Stomach (tissue), 9 donors: ENCODE data around the gene DOC2B. TPM values are rescaled to one million over a fixed set of nuclear protein-coding genes. Genes with fewer than 3 reads are reported as not detected.

Experiments
- DNase-seq, 2 donors: peaks; one replicate each; pipeline versions ENCODE4 v3.0.0 to v3.0.0-alpha.2; 2013 to 2019
- H3K27ac ChIP-seq, 5 donors: fragments of 200-600 bp in 4 of 5; sonication (generic) in 4 of 5; one replicate each; pipeline ENCODE4 v1.5.1; 2013 to 2019; ENCODE audit warnings: mild to moderate bottlenecking in 1 of 5, moderate library complexity in 1 of 5
- H3K27me3 ChIP-seq, 3 donors: fragments of 200-600 bp; sonication (generic); one replicate each; pipeline ENCODE4 v1.5.1; 2017 to 2019; ENCODE audit warnings: mixed run types in 1 of 3
- H3K36me3 ChIP-seq, 4 donors: fragments of 200-600 bp; sonication (generic); 1 replicate in 3 of 4; 2 replicates in 1 of 4; pipeline ENCODE4 v1.5.1; 2016 to 2019
- H3K4me1 ChIP-seq, 4 donors: fragments of 200-600 bp; sonication (generic); one replicate each; pipeline ENCODE4 v1.5.1; 2016 to 2019
- H3K4me3 ChIP-seq, 4 donors: fragments of 200-600 bp; sonication (generic) in 3 of 4; one replicate each; pipeline ENCODE4 v1.5.1; 2016 to 2019; ENCODE audit warnings: mild to moderate bottlenecking in 1 of 4
- H3K9me3 ChIP-seq, 4 donors: fragments of 200-600 bp; sonication (generic); one replicate each; pipeline ENCODE4 v1.5.1; 2016 to 2019
- CTCF ChIP-seq, 7 experiments: fragments of 450-650 bp in 4 of 7; fragments of 200-600 bp in 3 of 7; sonication (generic) in 3 of 7; IDR thresholded peaks; one replicate each; pipeline ENCODE4 v1.5.1; 2016 to 2019; ENCODE audit warnings: antibody characterized with exemption in 7 of 7, control low read depth in 2 of 7, mild to moderate bottlenecking in 1 of 7
- EP300 ChIP-seq: sonication (generic); formaldehyde crosslinking; IDR thresholded peaks from one replicate; pipeline ENCODE4 v1.6.1; 2017; ENCODE audit warnings: antibody characterized with exemption
- POLR2A ChIP-seq, 4 donors: fragments of 450-650 bp; IDR thresholded peaks; one replicate each; pipeline ENCODE4 v1.6.1; 2016; ENCODE audit warnings: antibody characterized with exemption in 4 of 4, control low read depth in 2 of 4, mild to moderate bottlenecking in 1 of 4, moderate library complexity in 1 of 4
- POLR2AphosphoS5 ChIP-seq, 3 donors: sonication (generic); formaldehyde crosslinking; IDR thresholded peaks; one replicate each; pipeline ENCODE4 v1.6.1; 2016; ENCODE audit warnings: antibody characterized with exemption in 3 of 3
- WGBS, 5 donors: extraction: QIAGEN DNeasy Blood & Tissue Kit in 3 of 5; methylation state at CpG; one replicate each; pipeline versions ENCODE4 v1.1.5 to v1.1.7; 2013 to 2018; 5-methylcytosine and 5-hydroxymethylcytosine counted together
- intact Hi-C: fragments of 100-400 bp; cut with DNase I; formaldehyde crosslinking; loops from one replicate; pipeline ENCODE4 v1.15.1; 2023; ENCODE audit warnings: low total_unique reads
- polyA plus RNA-seq, 3 donors: library from polyadenylated mRNA; stranded (reverse); fragments of 200-250 nt; gene quantifications; one replicate each; pipeline ENCODE4 v1.2.3, GENCODE V29; 2013
- total RNA-seq, 5 donors: library from RNA; depleted of rRNA; stranded (reverse); fragments of >200 nt; gene quantifications; one replicate each; pipeline versions ENCODE4 v1.1.0 to v1.2.3, GENCODE V29; 2014 to 2016
- donor health status: healthy with polysubstance abuse.
- donor health status: Bipolar disorder and iron deficiency.
- donor health status: healthy.

The DOC2B gene
- total and polyA plus RNA-seq, 8 donors: 0.45 to 11.7 (median 4.1) TPM

- Histone ChIP-seq H3K36me3 (peaks cover 0 to 44% (median 8%) of the 10 kb centered on the region in 4 donors), H3K27ac (no peak overlapping the region), H3K4me3 (no peak overlapping the region), H3K9me3 (no peaks in the 10 kb centered on the region), H3K4me1 (no peaks in the 10 kb centered on the region), H3K27me3 (peaks cover 0 to 6% (median 0%) of the 10 kb centered on the region in 3 donors)
- no peak for DNase-seq
- 82 to 92% (median 89%) methylated on average over 12 to 19 of the region's 19 CpGs for WGBS, 5 donors
- intact Hi-C loops: no loop called here
- TF ChIP-seq POLR2A (IDR thresholded peaks at IDR 0.05): no peak
- TF ChIP-seq CTCF (IDR thresholded peaks at IDR 0.05): no peak
- TF ChIP-seq POLR2AphosphoS5 (IDR thresholded peaks at IDR 0.05): no peak
- TF ChIP-seq EP300: no peak
Measured at GRCh38 chr17:156946-157345, 24.5 kb downstream of the DOC2B start.

GRCh38 chr17:156094-156621 is 25.3 kb downstream of the DOC2B start:
- Histone ChIP-seq H3K9me3 (no peaks in the 10 kb centered on the region), H3K36me3 (peaks cover 0 to 45% (median 6%) of the 10 kb centered on the region in 4 donors), H3K27ac (no peak overlapping the region), H3K4me1 (no peaks in the 10 kb centered on the region), H3K27me3 (no peaks in the 10 kb centered on the region), H3K4me3 (no peak overlapping the region)
- WGBS, 5 donors: 90 to 96% (median 93%) methylated on average over 16 to 28 of the region's 28 CpGs
- intact Hi-C loops: no loop called here
- no peak for DNase-seq
- TF ChIP-seq CTCF (IDR thresholded peaks at IDR 0.05): no peak
- no peak for TF ChIP-seq POLR2A (IDR thresholded peaks at IDR 0.05)
- no peak for TF ChIP-seq EP300
- no peak for TF ChIP-seq POLR2AphosphoS5 (IDR thresholded peaks at IDR 0.05)

- H3K27me3 ChIP-seq: no peaks in the 10 kb centered on the region
- no peaks in the 10 kb centered on the region for H3K4me1 ChIP-seq
- H3K27ac ChIP-seq: no peak overlapping the region
- no peak for DNase-seq
- peaks cover 0 to 39% (median 6%) of the 10 kb centered on the region in 4 donors for H3K36me3 ChIP-seq
- no peak overlapping the region for H3K4me3 ChIP-seq
- intact Hi-C loops: no loop called here
- TF ChIP-seq CTCF (IDR thresholded peaks at IDR 0.05): no peak
- no peak for TF ChIP-seq POLR2AphosphoS5 (IDR thresholded peaks at IDR 0.05)
- TF ChIP-seq POLR2A (IDR thresholded peaks at IDR 0.05): no peak
- no peak for TF ChIP-seq EP300
- no peaks in the 10 kb centered on the region for H3K9me3 ChIP-seq
- 76 to 86% (median 82%) methylated on average over 6 to 7 of the region's 7 CpGs for WGBS, 5 donors
Measured at GRCh38 chr17:155576-155975, 25.9 kb downstream of the DOC2B start.

- Histone ChIP-seq H3K27ac (no peak overlapping the region), H3K36me3 (peaks cover 0 to 44% (median 6%) of the 10 kb centered on the region in 4 donors), H3K27me3 (no peaks in the 10 kb centered on the region), H3K9me3 (no peaks in the 10 kb centered on the region), H3K4me1 (no peaks in the 10 kb centered on the region), H3K4me3 (no peak overlapping the region)
- TF ChIP-seq POLR2AphosphoS5 (IDR thresholded peaks at IDR 0.05): no peak
- no peak for TF ChIP-seq POLR2A (IDR thresholded peaks at IDR 0.05)
- TF ChIP-seq CTCF (IDR thresholded peaks at IDR 0.05): no peak
- TF ChIP-seq EP300: no peak
- intact Hi-C loops: no loop called here
- DNase-seq: no peak
- WGBS, 5 donors: 86 to 91% (median 88%) methylated on average over 9 of the region's 9 CpGs
Measured at GRCh38 chr17:153851-154250, 27.6 kb downstream of the DOC2B start.
